Activated naive CD8-positive, alpha-beta T cell treated with anti-CD3 and anti-CD28 coated beads, Interleukin-2, amount 10 ng/mL, durations not matched to agents 7 days and 5 days (primary cell): ENCODE results near the gene ZNF37A. TPM values are rescaled to one million over a fixed set of nuclear protein-coding genes. Genes with fewer than 3 reads are reported as not detected.
"Not testable (repeated sequence)": the region's sequence is repeated elsewhere in the genome, so short reads cannot be mapped to it uniquely, and the experiment has no call there.

Experiments
- ATAC-seq: fragments of 150-1000 bp; cut with Tn5 transposase; one replicate; pipeline ENCODE4 v1.10.0; 2021; ENCODE audit warnings: low read depth, moderate library complexity
- POLR2A ChIA-PET: fragments of 350-600 bp; sonication (Branson Sonifier 250); formaldehyde crosslinking; loops from one replicate; lab custom pipeline; 2021; ENCODE audit warnings: antibody characterized with exemption; lab: Charles Lee
- DNase-seq: peaks from one replicate; pipeline ENCODE4 v3.0.0; 2021
- H3K27ac Mint-ChIP-seq: one replicate; pipeline ENCODE4 v1.8.0; 2022; ENCODE audit warnings: mild to moderate bottlenecking, mixed read lengths
- H3K27me3 Mint-ChIP-seq: one replicate; pipeline ENCODE4 v1.8.0; 2022; ENCODE audit warnings: mild to moderate bottlenecking, moderate library complexity, mixed read lengths
- H3K36me3 Mint-ChIP-seq: one replicate; pipeline ENCODE4 v1.8.0; 2021; ENCODE audit warnings: mild to moderate bottlenecking, mixed read lengths
- H3K4me1 Mint-ChIP-seq: one replicate; pipeline ENCODE4 v1.8.0; 2021; ENCODE audit warnings: mixed read lengths
- H3K4me3 Mint-ChIP-seq: one replicate; pipeline ENCODE4 v1.8.0; 2022; ENCODE audit warnings: mild to moderate bottlenecking, moderate library complexity, mixed read lengths
- H3K9me3 Mint-ChIP-seq: one replicate; pipeline ENCODE4 v1.8.0; 2021; ENCODE audit warnings: mixed read lengths
- total RNA-seq, 2 experiments: library from RNA; stranded (reverse); gene quantifications; one replicate each; pipeline ENCODE4 v1.2.3, GENCODE V29; 2021

The ZNF37A gene
- 10 to 100 TPM; 20.1 to 26.1 TPM for total RNA-seq

GRCh38 chr10:38094158-38094926 is at the start of gene ZNF37A:
Gene ZNF37A (plus strand): TSS chr10:38094337. CDS start chr10:38096618, 2,281 bp downstream.
- DNase-seq (peak; percentile 74), ATAC-seq (peak; percentile 99)
- Mint-ChIP-seq H3K9me3 (peaks cover 10% of the 10 kb centered on the region), H3K36me3 (peaks cover 39% of the 10 kb centered on the region), H3K4me3 (peak within 1 kb of the TSS; percentile 92), H3K4me1 (peaks cover 21% of the 10 kb centered on the region), H3K27ac (peak within 1 kb of the TSS; percentile 93), H3K27me3 (no peaks in the 10 kb centered on the region)
- POLR2A ChIA-PET = interaction anchor here (1.0 to 1.6 kb wide), 4 partner anchors 84 to 119 kb away, joined by 3 to 6 read pairs (median 4); partner anchors contain the start of gene ZNF33A

GRCh38 chr10:38045129-38045528 is 49.0 kb upstream of the ZNF37A start:
- H3K4me1 Mint-ChIP-seq = peaks cover 8% of the 10 kb centered on the region
- POLR2A ChIA-PET = no interaction called here
- peaks cover 80% of the 10 kb centered on the region for H3K36me3 Mint-ChIP-seq
- no peak overlapping the region for H3K27ac Mint-ChIP-seq
- peaks cover 28% of the 10 kb centered on the region for H3K9me3 Mint-ChIP-seq
- DNase-seq = no peak
- no peaks in the 10 kb centered on the region for H3K27me3 Mint-ChIP-seq
- ATAC-seq = no peak
- no peak overlapping the region for H3K4me3 Mint-ChIP-seq

DNA sequence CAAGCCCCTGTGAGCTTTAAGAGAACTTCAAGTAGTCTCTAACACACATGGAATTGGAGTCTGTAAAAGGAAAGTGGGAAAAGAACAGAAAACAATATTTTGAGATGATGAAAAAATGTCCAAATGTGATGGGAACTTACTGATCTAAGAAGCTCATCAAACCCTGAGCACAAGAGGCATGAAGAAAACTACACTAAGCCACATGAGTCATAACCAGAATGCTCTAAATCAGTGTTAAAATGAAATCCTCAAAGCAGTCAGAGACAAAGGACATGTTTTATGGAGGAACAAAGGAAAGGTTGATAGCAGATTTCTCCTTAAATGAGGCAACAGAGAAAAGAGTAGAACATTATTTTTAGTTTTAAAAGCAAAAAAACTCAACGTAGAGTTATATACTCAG is 46.5 kb upstream of the ZNF37A start:
- peaks cover 28% of the 10 kb centered on the region for H3K9me3 Mint-ChIP-seq
- DNase-seq (no peak), ATAC-seq (no peak)
- no peak overlapping the region for H3K27ac Mint-ChIP-seq
- H3K36me3 Mint-ChIP-seq = peaks cover 70% of the 10 kb centered on the region
- H3K27me3 Mint-ChIP-seq = no peaks in the 10 kb centered on the region
- POLR2A ChIA-PET = no interaction called here
- peaks cover 8% of the 10 kb centered on the region for H3K4me1 Mint-ChIP-seq
- no peak overlapping the region for H3K4me3 Mint-ChIP-seq

- H3K4me1 Mint-ChIP-seq = no peaks in the 10 kb centered on the region
- DNase-seq = no peak
- H3K27ac Mint-ChIP-seq = no peak overlapping the region
- peaks cover 72% of the 10 kb centered on the region for H3K36me3 Mint-ChIP-seq
- ATAC-seq = no peak
- peaks cover 42% of the 10 kb centered on the region for H3K9me3 Mint-ChIP-seq
- POLR2A ChIA-PET = no interaction called here
- peaks cover 1% of the 10 kb centered on the region for H3K27me3 Mint-ChIP-seq
- H3K4me3 Mint-ChIP-seq = no peak overlapping the region
These were observed 43.9 kb upstream of the ZNF37A start for GRCh38 chr10:38050212-38050611.

GRCh38 chr10:38054361-38054797 is 39.8 kb upstream of the ZNF37A start:
- POLR2A ChIA-PET = interaction anchor here (0.6 kb wide), 1 partner anchor 11 kb away, joined by 3 read pairs; no protein-coding TSS in a partner anchor
- Mint-ChIP-seq H3K4me3 (no peak overlapping the region), H3K4me1 (no peaks in the 10 kb centered on the region), H3K27me3 (peaks cover 1% of the 10 kb centered on the region), H3K27ac (no peak overlapping the region), H3K9me3 (peaks cover 54% of the 10 kb centered on the region), H3K36me3 (peaks cover 77% of the 10 kb centered on the region)
- no peak for DNase-seq
- ATAC-seq = no peak

DNA sequence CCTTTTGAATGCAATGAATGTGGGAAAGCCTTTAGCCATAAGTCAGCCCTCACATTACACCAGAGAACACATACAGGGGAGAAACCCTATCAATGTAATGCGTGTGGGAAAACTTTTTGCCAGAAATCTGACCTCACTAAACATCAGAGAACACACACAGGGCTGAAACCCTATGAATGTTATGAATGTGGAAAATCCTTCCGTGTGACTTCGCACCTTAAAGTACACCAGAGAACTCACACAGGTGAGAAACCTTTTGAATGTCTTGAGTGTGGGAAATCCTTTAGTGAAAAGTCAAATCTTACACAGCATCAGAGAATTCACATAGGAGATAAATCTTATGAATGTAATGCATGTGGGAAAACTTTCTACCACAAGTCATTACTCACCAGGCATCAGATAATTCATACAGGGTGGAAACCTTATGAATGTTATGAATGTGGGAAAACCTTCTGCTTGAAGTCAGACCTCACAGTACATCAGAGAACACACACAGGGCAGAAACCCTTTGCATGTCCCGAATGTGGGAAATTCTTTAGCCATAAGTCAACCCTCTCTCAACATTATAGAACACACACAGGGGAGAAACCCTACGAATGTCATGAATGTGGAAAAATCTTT is 38.8 kb upstream of the ZNF37A start:
- POLR2A ChIA-PET = interaction anchor here (0.6 kb wide), 1 partner anchor 10 kb away, joined by 3 read pairs; no protein-coding TSS in a partner anchor
- not testable (repeated sequence) for H3K27ac Mint-ChIP-seq, H3K27me3 Mint-ChIP-seq, ATAC-seq, DNase-seq, H3K4me1 Mint-ChIP-seq, H3K4me3 Mint-ChIP-seq
- H3K36me3 Mint-ChIP-seq = peaks cover 79% of the 10 kb centered on the region
- peaks cover 57% of the 10 kb centered on the region for H3K9me3 Mint-ChIP-seq

DNA sequence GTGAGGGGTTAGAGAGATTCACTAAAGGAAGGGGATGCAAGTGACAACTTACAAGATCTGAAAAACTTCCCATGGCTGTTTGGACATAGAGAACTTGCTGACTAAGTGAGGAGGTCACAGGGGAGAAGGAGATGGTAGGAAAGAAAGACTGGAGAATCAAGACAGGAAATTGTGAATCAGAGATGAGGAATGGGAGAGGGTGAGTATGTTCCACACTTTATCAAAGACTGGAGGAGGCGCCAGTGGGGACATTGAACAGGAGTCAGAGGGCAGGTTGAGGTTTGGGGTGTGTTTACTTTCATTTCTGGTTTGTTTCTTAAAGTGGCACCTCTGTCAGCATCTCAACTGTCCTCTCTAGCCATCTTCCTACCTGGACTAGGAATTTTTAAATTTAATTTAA is 24.5 kb upstream of the ZNF37A start:
- not testable (repeated sequence) for H3K27me3 Mint-ChIP-seq, DNase-seq

DNA sequence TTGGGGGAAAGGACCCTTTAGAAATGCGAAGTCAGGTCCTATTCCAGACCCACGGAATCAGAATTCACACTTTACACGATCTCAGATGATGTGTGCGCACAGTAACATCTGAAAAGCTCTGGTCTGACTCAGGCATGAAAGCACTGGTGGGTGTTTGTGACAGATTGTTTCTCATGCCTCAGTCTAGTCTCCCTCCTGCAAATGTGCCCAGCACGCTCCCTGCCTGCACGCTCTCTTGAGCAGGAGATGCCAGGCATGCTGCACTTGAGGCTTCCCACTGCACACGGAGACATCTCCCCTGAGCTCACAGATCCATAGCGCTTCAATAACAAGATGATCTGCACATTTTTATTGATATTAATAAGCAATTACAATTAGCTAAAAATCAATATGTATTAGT is 23.6 kb upstream of the ZNF37A start:
- DNase-seq (no peak), ATAC-seq (no peak)
- H3K27ac Mint-ChIP-seq = no peak overlapping the region
- H3K36me3 Mint-ChIP-seq = peaks cover 3% of the 10 kb centered on the region
- POLR2A ChIA-PET = no interaction called here
- H3K4me1 Mint-ChIP-seq = peaks cover 2% of the 10 kb centered on the region
- no peaks in the 10 kb centered on the region for H3K27me3 Mint-ChIP-seq
- H3K4me3 Mint-ChIP-seq = no peak overlapping the region
- peaks cover 16% of the 10 kb centered on the region for H3K9me3 Mint-ChIP-seq

More for the DNA sequence above, 24.5 kb upstream of the ZNF37A start:
- Mint-ChIP-seq H3K9me3 (peaks cover 18% of the 10 kb centered on the region), H3K27ac (peak overlapping the region; percentile 75)
- H3K36me3 Mint-ChIP-seq, POLR2A ChIA-PET, ATAC-seq, H3K4me3 Mint-ChIP-seq, H3K4me1 Mint-ChIP-seq: not testable (repeated sequence)

DNA sequence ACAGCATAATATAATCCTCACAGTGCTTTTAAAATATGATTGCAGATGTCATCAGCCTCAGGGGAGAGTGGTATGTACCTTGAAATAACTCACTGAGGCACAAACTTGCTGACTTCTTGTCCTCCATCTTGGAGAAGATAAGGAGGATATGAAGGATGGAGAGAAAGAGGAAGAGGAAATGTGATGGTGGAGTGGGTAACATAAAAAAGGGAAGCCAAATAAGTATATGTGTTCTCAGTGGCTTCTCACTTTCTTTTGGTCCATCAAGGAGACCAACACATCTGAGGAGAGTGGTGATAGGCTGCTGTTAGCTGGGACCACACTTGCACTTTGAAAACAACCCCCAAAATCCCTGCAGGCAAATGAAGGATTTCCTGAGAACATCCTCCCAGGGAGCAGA is 21.6 kb upstream of the ZNF37A start:
- peaks cover 22% of the 10 kb centered on the region for H3K9me3 Mint-ChIP-seq
- DNase-seq (no peak), ATAC-seq (no peak)
- H3K4me3 Mint-ChIP-seq = no peak overlapping the region
- H3K4me1 Mint-ChIP-seq = peaks cover 2% of the 10 kb centered on the region
- no peaks in the 10 kb centered on the region for H3K27me3 Mint-ChIP-seq
- no peak overlapping the region for H3K27ac Mint-ChIP-seq
- POLR2A ChIA-PET = no interaction called here
- peaks cover 3% of the 10 kb centered on the region for H3K36me3 Mint-ChIP-seq

DNA sequence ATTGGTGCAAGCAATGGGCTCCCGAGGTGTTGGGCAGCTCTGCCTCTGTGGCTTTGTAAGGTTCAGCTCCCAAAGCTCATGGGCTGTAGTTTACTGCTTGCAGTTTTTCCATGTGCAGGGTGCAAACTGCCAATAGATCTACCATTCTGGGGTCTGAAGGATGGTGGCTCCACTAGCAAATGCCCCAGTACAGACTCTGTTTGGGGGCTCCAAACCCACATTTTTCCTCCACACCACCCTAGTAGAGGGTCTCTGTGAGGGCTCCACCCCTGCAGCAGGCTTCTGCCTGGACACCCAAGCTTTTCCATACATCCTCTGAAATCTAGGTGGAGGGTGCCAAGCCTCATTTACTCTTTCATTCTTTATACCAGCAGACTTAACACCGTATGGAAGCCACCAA is 17.4 kb upstream of the ZNF37A start:
- no peak overlapping the region for H3K27ac Mint-ChIP-seq
- H3K36me3 Mint-ChIP-seq = peaks cover 2% of the 10 kb centered on the region
- peaks cover 22% of the 10 kb centered on the region for H3K9me3 Mint-ChIP-seq
- DNase-seq = no peak
- H3K4me1 Mint-ChIP-seq = no peaks in the 10 kb centered on the region
- POLR2A ChIA-PET = no interaction called here
- H3K27me3 Mint-ChIP-seq = peaks cover 3% of the 10 kb centered on the region
- ATAC-seq = no peak
- no peak overlapping the region for H3K4me3 Mint-ChIP-seq

DNA sequence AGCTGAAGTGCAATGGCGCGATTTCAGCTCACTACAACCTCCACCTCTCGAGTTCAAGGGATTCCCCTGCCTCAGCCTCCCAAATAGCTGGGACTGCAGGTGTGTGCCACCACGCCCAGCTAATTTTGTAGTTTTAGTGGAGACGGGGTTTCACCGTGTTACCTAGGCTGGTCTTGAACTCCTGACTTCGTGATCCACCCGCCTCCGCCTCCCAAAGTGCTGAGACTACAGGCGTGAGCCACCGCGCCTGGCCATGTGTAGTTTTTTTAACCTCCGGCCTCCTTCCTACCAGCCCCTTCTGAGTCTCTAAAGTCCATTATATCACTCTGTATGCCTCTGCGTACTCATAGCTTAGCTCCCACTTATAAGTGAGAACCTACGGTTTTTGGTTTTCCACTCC is 819 bp upstream of the ZNF37A start:
- not testable (repeated sequence) for H3K9me3 Mint-ChIP-seq, ATAC-seq, H3K27me3 Mint-ChIP-seq, DNase-seq
- Mint-ChIP-seq H3K4me1 (peaks cover 21% of the 10 kb centered on the region), H3K27ac (peak overlapping the region; percentile 93), H3K4me3 (peak overlapping the region; percentile 92), H3K36me3 (peaks cover 29% of the 10 kb centered on the region)
- POLR2A ChIA-PET = interaction anchor here (1.0 to 1.6 kb wide), 3 partner anchors 83 to 310 kb away, joined by 3 to 7 read pairs (median 4); partner anchors contain the start of gene ZNF33A

- peaks cover 5% of the 10 kb centered on the region for H3K9me3 Mint-ChIP-seq
- H3K27me3 Mint-ChIP-seq = no peaks in the 10 kb centered on the region
- H3K36me3 Mint-ChIP-seq = peaks cover 34% of the 10 kb centered on the region
- H3K27ac Mint-ChIP-seq = peak overlapping the region; percentile 93
- ATAC-seq (peak; percentile 0), DNase-seq (no peak)
- POLR2A ChIA-PET = interaction anchor here (1.0 to 1.6 kb wide), 2 partner anchors 83 to 118 kb away, joined by 3 to 4 read pairs; partner anchors contain the start of gene ZNF33A
- peaks cover 21% of the 10 kb centered on the region for H3K4me1 Mint-ChIP-seq
- peak overlapping the region; percentile 92 for H3K4me3 Mint-ChIP-seq
These were observed 350 bp upstream of the ZNF37A start for GRCh38 chr10:38093816-38094157.

GRCh38 chr10:38094927-38095574 is 914 bp downstream of the ZNF37A start:
- POLR2A ChIA-PET = interaction anchor here (1.3 to 1.5 kb wide), 2 partner anchors 85 to 118 kb away, joined by 3 to 6 read pairs; partner anchors contain the start of gene ZNF33A
- DNase-seq (peak; percentile 32), ATAC-seq (no peak)
- Mint-ChIP-seq H3K27me3 (no peaks in the 10 kb centered on the region), H3K9me3 (peaks cover 12% of the 10 kb centered on the region), H3K4me3 (peak overlapping the region; percentile 92), H3K27ac (peak overlapping the region; percentile 93), H3K36me3 (peaks cover 46% of the 10 kb centered on the region), H3K4me1 (peaks cover 21% of the 10 kb centered on the region)
